Lower lobe of right lung (tissue), 2 donors: ENCODE data around the gene IQCN. TPM values are rescaled to one million over a fixed set of nuclear protein-coding genes. Genes with fewer than 3 reads are reported as not detected.
A peak's percentile ranks its signal among the peaks of the same experiment; 100 is the strongest.

ENCODE experiments used
- ATAC-seq, 2 donors: fragments of 200-7000 bp; cut with Tn5 transposase; one replicate each; pipeline ENCODE4 v1.9.1; 2020 to 2022; ENCODE audit warnings: mild to moderate bottlenecking in 2 of 2, moderate library complexity in 2 of 2
- DNase-seq: peaks from one replicate; pipeline ENCODE4 v3.0.0-alpha.2; 2020
- H3K27ac ChIP-seq: fragments of 200-600 bp; one replicate; pipeline ENCODE4 v1.8.0; 2022
- H3K27me3 ChIP-seq: fragments of 200-600 bp; one replicate; pipeline ENCODE4 v1.8.0; 2022; ENCODE audit warnings: low read depth
- H3K36me3 ChIP-seq: fragments of 200-600 bp; one replicate; pipeline ENCODE4 v1.8.0; 2022; ENCODE audit warnings: mild to moderate bottlenecking
- H3K4me1 ChIP-seq: fragments of 200-600 bp; one replicate; pipeline ENCODE4 v1.8.0; 2022
- H3K4me3 ChIP-seq: fragments of 200-600 bp; one replicate; pipeline ENCODE4 v1.8.0; 2022; ENCODE audit warnings: mild to moderate bottlenecking
- H3K9me3 ChIP-seq: fragments of 200-600 bp; one replicate; pipeline ENCODE4 v1.8.0; 2022
- CTCF ChIP-seq: fragments of 200-600 bp; IDR thresholded peaks from one replicate; pipeline ENCODE4 v1.8.0; 2022; ENCODE audit warnings: antibody characterized with exemption, mild to moderate bottlenecking
- intact Hi-C: fragments of 100-400 bp; cut with DNase I; formaldehyde crosslinking; loops from one replicate; pipeline ENCODE4 v1.11.0; 2022
- total RNA-seq: library from RNA; stranded (reverse); fragmentation: NEBNext Ultra II Directional; extraction: Animal tissue kit (Norgen Biotek cat#: 25700); gene quantifications from one replicate; pipeline ENCODE4 v1.2.1, GENCODE V29; 2021
- donor health status: DM: no; HTN: yes; CAD: no; lungs with severe emphysema.

The IQCN gene
- total RNA-seq, 1 donor from 2014 or later: 4.1 TPM

DNA sequence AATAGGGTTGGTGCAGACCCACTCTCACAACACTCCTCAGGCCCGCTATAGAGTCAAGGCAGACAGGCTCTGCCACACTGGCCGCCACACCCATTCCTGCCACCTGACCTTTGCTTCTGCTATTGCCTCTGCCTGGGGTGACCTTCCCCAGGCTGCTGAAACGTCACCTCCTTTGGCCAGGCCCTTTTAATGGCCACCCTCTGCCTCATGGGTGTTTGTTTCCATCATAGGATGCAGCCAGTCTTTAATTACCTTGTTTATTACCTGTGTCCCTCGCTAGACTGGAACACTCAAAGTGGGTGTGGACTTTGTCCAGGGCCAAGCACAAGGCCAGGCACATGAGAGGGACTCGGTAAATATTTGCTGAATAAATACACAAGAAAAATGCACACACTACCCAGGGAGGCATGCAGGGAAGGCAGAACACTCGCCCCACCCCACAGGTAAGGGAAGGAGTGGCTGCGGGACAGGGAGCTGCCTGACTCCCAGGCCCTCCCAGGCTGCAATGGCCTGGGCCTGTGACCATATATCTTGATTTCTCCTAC, 45.4 kb upstream of the IQCN start:
- intact Hi-C loops: loop anchor here (10.0 kb wide), 1 partner anchor 45 kb away; the partner anchor contains the start of gene IQCN
- Histone ChIP-seq H3K27me3 (no peaks in the 10 kb centered on the region), H3K9me3 (no peaks in the 10 kb centered on the region), H3K36me3 (peaks cover 8% of the 10 kb centered on the region), H3K4me3 (no peak overlapping the region), H3K27ac (peak overlapping the region; percentile 86), H3K4me1 (peaks cover 66% of the 10 kb centered on the region)
- TF ChIP-seq CTCF: no peak
- DNase-seq: peak; percentile 66
- ATAC-seq: peak; percentile 2 to 7

DNA sequence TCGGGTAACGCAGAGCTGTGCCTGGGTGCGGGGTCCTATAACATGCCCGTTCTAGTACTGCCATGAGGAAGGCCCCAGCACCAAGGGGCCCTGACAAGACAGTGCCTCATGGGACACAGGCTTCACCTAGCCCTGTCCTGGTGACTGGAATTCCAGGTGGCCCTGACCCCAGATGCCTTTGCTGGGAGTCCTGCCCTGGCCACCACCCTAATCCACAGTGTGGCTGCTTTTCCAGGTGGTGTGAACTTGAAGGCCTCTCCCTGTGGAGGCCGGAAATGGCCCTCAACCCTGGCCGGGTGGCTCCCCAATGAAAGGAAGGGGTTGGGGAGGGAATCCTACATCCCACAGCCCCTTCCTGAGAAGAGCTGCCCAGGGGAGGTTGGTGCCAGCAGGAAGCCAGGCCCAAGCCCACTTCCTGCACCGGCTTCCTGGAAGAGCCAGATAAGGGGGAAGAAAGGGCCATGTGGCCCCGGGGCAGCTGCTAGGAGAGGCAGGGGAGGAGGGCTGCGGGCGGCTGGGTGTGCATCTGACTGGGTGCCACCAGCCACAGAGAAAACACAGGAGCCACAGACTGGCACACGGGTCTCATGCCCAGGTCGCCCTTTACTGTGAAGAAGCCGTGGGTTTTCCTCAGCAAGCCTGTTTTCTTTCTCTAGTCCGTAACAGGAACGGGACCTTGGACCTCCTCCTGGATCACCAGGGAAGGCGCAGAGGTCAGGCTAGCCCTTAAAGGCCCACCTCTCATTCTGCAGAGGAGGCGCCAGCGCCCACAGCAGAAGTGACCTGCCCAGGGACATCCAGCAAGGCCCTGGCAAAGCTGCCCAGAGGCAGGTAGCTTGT, 43.9 kb upstream of the IQCN start:
- ATAC-seq (no peak), DNase-seq (peak; percentile 65)
- no peaks in the 10 kb centered on the region for H3K27me3 ChIP-seq
- no peaks in the 10 kb centered on the region for H3K9me3 ChIP-seq
- peak overlapping the region; percentile 27 for H3K4me3 ChIP-seq
- H3K36me3 ChIP-seq: peaks cover 21% of the 10 kb centered on the region
- TF ChIP-seq CTCF: no peak
- peak overlapping the region; percentile 86 for H3K27ac ChIP-seq
- intact Hi-C loops: no loop called here
- H3K4me1 ChIP-seq: peaks cover 56% of the 10 kb centered on the region

DNA sequence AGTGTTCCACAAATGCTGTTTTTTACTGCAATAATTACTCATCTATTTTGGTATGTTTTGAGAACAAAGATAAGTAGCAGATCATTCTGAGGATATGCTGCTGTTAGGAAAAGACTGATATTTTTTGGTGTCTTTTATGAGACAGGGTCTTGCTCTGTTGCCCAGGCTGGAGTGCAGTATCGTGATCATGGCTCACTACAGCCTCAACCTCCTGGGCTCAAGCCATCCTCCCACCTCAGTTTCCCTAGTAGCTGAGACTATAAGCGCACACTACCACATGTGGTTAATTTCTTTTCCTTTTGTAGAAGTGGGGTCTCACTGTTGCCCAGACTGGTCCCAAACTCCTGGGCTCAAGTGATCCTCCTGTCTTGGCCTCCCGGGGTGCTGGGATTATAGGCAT, 39.1 kb upstream of the IQCN start:
- Histone ChIP-seq H3K27me3 (no peaks in the 10 kb centered on the region), H3K27ac (no peak overlapping the region), H3K36me3 (peaks cover 54% of the 10 kb centered on the region), H3K4me3 (no peak overlapping the region), H3K9me3 (no peaks in the 10 kb centered on the region), H3K4me1 (peaks cover 12% of the 10 kb centered on the region)
- no peak for TF ChIP-seq CTCF
- ATAC-seq (no peak), DNase-seq (no peak)
- intact Hi-C loops: no loop called here

DNA sequence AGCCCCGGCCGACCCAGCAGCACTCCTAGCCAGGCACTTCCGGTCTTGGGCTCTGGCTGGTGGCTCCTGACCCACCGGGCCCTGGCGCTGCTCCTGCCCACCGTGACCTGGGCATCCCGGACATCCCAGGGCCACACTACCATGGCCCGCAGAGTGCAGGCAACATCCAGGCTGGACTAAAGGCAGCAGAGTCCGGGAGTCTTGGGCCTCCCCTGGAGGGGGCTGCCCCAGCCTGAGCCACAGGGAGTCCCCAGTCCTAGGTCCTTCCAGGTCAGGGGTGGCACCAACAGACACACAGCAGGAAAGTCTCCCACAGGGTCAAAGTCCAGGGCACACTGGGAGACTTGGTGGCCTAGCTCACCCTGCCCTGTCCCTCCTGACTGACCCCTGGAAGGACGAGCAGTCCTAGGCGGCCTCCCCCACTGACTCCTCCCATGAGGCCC, 37.9 kb upstream of the IQCN start:
- Histone ChIP-seq H3K27ac (no peak overlapping the region), H3K9me3 (no peaks in the 10 kb centered on the region), H3K4me3 (no peak overlapping the region), H3K4me1 (peaks cover 4% of the 10 kb centered on the region), H3K36me3 (peaks cover 64% of the 10 kb centered on the region), H3K27me3 (no peaks in the 10 kb centered on the region)
- ATAC-seq (no peak), DNase-seq (no peak)
- intact Hi-C loops: no loop called here
- no peak for TF ChIP-seq CTCF

DNA sequence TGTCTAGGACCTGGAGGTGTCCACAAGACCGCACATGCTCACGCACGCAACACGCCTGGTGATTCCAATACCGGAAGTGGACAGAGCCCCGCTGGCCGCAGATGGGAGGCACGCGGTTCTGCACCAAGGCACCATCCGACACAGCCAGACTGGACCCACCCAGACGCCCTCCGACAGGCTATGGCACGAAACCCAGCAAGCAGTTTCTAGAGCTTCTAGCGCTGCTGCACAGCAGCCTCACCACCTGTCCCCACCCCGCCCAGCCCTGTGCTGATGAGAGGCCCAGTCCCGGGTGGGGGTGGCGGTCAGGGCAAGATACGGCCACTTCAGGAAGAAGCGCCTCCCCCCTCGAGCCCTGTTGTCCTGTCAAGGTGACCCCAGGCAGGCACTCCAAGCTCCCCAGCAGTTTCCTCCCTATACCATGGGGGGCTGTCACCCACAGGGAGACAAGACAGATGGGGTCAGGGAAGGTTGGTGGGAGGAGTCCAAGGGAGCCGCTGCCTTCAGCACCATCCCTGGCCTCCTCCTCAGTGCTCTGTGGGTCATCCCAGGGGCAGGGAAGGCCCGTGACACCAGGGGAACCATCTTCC, 37.3 kb upstream of the IQCN start:
- H3K9me3 ChIP-seq: no peaks in the 10 kb centered on the region
- no peak overlapping the region for H3K4me3 ChIP-seq
- H3K4me1 ChIP-seq: peaks cover 8% of the 10 kb centered on the region
- no peak for DNase-seq
- TF ChIP-seq CTCF: no peak
- H3K27ac ChIP-seq: no peak overlapping the region
- no peak for ATAC-seq
- no peaks in the 10 kb centered on the region for H3K27me3 ChIP-seq
- intact Hi-C loops: no loop called here
- H3K36me3 ChIP-seq: peaks cover 69% of the 10 kb centered on the region
